ENCODE measurements around the gene ERFL. TPM values are rescaled to one million over a fixed set of nuclear protein-coding genes. Genes with fewer than 3 reads are reported as not detected.

ERFL gene
- total RNA-seq, 1 donor from 2014 or later, result not detected

- no peak for DNase-seq (ENCODE audit: low read depth)
- TF ChIP-seq CTCF (IDR thresholded peaks at IDR 0.05; ENCODE audit: insufficient read depth, low read length, poor library complexity, severe bottlenecking), result no peak
- no peak overlapping the region for H3K4me3 ChIP-seq (ENCODE audit: low read depth, low read length)
- H3K36me3 ChIP-seq (ENCODE audit: control insufficient read depth, insufficient read depth, low read length), result no peaks in the 10 kb centered on the region
- H3K27me3 ChIP-seq (ENCODE audit: control insufficient read depth, insufficient read depth, low read length), result peaks cover 22% of the 10 kb centered on the region
These were observed 21.2 kb downstream of the ERFL start for GRCh38 chr19:41906916-41907680.

GRCh38 chr19:41906271-41906670 lies 22.0 kb downstream of the ERFL start:
- no peak for TF ChIP-seq CTCF (IDR thresholded peaks at IDR 0.05; ENCODE audit: insufficient read depth, low read length, poor library complexity, severe bottlenecking)
- DNase-seq (ENCODE audit: low read depth), result no peak
- Histone ChIP-seq H3K4me3 (ENCODE audit: low read depth, low read length) (no peak overlapping the region), H3K36me3 (ENCODE audit: control insufficient read depth, insufficient read depth, low read length) (no peaks in the 10 kb centered on the region), H3K27me3 (ENCODE audit: control insufficient read depth, insufficient read depth, low read length) (peaks cover 13% of the 10 kb centered on the region)

- no peak for DNase-seq (ENCODE audit: low read depth)
- Histone ChIP-seq H3K27me3 (ENCODE audit: control insufficient read depth, insufficient read depth, low read length) (peaks cover 5% of the 10 kb centered on the region), H3K4me3 (ENCODE audit: low read depth, low read length) (no peak overlapping the region), H3K36me3 (ENCODE audit: control insufficient read depth, insufficient read depth, low read length) (no peaks in the 10 kb centered on the region)
- TF ChIP-seq CTCF (IDR thresholded peaks at IDR 0.05; ENCODE audit: insufficient read depth, low read length, poor library complexity, severe bottlenecking), result no peak
These were observed 22.8 kb downstream of the ERFL start for GRCh38 chr19:41905273-41906002.

GRCh38 chr19:41904118-41904870 lies 24.0 kb downstream of the ERFL start:
- H3K36me3 ChIP-seq (ENCODE audit: control insufficient read depth, insufficient read depth, low read length), result no peaks in the 10 kb centered on the region
- H3K4me3 ChIP-seq (ENCODE audit: low read depth, low read length), result no peak overlapping the region
- H3K27me3 ChIP-seq (ENCODE audit: control insufficient read depth, insufficient read depth, low read length), result no peaks in the 10 kb centered on the region
- no peak for DNase-seq (ENCODE audit: low read depth)
- TF ChIP-seq CTCF (IDR thresholded peaks at IDR 0.05; ENCODE audit: insufficient read depth, low read length, poor library complexity, severe bottlenecking), result no peak

- Histone ChIP-seq H3K36me3 (ENCODE audit: control insufficient read depth, insufficient read depth, low read length) (no peaks in the 10 kb centered on the region), H3K27me3 (ENCODE audit: control insufficient read depth, insufficient read depth, low read length) (no peaks in the 10 kb centered on the region), H3K4me3 (ENCODE audit: low read depth, low read length) (no peak overlapping the region)
- no peak for TF ChIP-seq CTCF (IDR thresholded peaks at IDR 0.05; ENCODE audit: insufficient read depth, low read length, poor library complexity, severe bottlenecking)
- no peak for DNase-seq (ENCODE audit: low read depth)
These were observed 24.9 kb downstream of the ERFL start for GRCh38 chr19:41903193-41903953.
